Measurements from ENCODE around the gene PLXNA4. TPM values are rescaled to one million over a fixed set of nuclear protein-coding genes. Genes with fewer than 3 reads are reported as not detected.

PLXNA4 gene
- total and polyA plus RNA-seq, 11 donors = 1.8 to 22.1 (median 10.5) TPM

- H3K27me3 ChIP-seq = no peaks in the 10 kb centered on the region
- 74 to 83% (median 80%) methylated on average over 4 of the region's 4 CpGs for WGBS, 4 donors
- no peak for ATAC-seq
- H3K9me3 ChIP-seq = no peaks in the 10 kb centered on the region
- H3K36me3 ChIP-seq = no peaks in the 10 kb centered on the region
- peaks cover 0 to 44% (median 26%) of the 10 kb centered on the region in 12 donors for H3K4me1 ChIP-seq
- intact Hi-C loops (cut with DNase I) = no loop called here
- no peak overlapping the region for H3K27ac ChIP-seq
- no peak for TF ChIP-seq CTCF (IDR thresholded peaks at IDR 0.05)
- no peak for TF ChIP-seq POLR2A (IDR thresholded peaks at IDR 0.05)
- no peak for DNase-seq
- H3K4me3 ChIP-seq = no peak overlapping the region
These were observed 161.0 kb downstream of the PLXNA4 start for GRCh38 chr7:132415259-132415658.

- Histone ChIP-seq H3K27me3 (no peaks in the 10 kb centered on the region), H3K36me3 (no peaks in the 10 kb centered on the region), H3K27ac (no peak overlapping the region), H3K9me3 (no peaks in the 10 kb centered on the region), H3K4me1 (peaks cover 0 to 44% (median 25%) of the 10 kb centered on the region in 12 donors), H3K4me3 (no peak overlapping the region)
- 73 to 85% (median 80%) methylated on average over 6 of the region's 6 CpGs for WGBS, 4 donors
- no peak for ATAC-seq
- intact Hi-C loops (cut with DNase I) = no loop called here
- DNase-seq = no peak
- no peak for TF ChIP-seq POLR2A (IDR thresholded peaks at IDR 0.05)
- no peak for TF ChIP-seq CTCF (IDR thresholded peaks at IDR 0.05)
These were observed 161.4 kb downstream of the PLXNA4 start for GRCh38 chr7:132414857-132415256.

GRCh38 chr7:132412435-132412834, 163.8 kb downstream of the PLXNA4 start:
- H3K4me1 ChIP-seq = peaks cover 0 to 38% (median 15%) of the 10 kb centered on the region in 12 donors
- 65 to 72% (median 67%) methylated on average over 5 of the region's 5 CpGs for WGBS, 4 donors
- no peak for DNase-seq
- no peaks in the 10 kb centered on the region for H3K27me3 ChIP-seq
- TF ChIP-seq CTCF (IDR thresholded peaks at IDR 0.05) (no peak), POLR2A (IDR thresholded peaks at IDR 0.05) (no peak)
- ATAC-seq = no peak
- no peaks in the 10 kb centered on the region for H3K9me3 ChIP-seq
- no peak overlapping the region for H3K4me3 ChIP-seq
- no peak overlapping the region for H3K27ac ChIP-seq
- intact Hi-C loops (cut with DNase I) = no loop called here
- H3K36me3 ChIP-seq = no peaks in the 10 kb centered on the region

GRCh38 chr7:132410861-132411541, 165.3 kb downstream of the PLXNA4 start:
- Histone ChIP-seq H3K27ac (peak overlapping the region in 3 of 12 donors; percentile 18 to 61 (median 37)), H3K4me3 (no peak overlapping the region), H3K36me3 (no peaks in the 10 kb centered on the region), H3K9me3 (no peaks in the 10 kb centered on the region), H3K4me1 (peaks cover 0 to 34% (median 15%) of the 10 kb centered on the region in 12 donors), H3K27me3 (no peaks in the 10 kb centered on the region)
- WGBS, 4 donors = 46 to 63% (median 54%) methylated on average over 11 of the region's 11 CpGs
- TF ChIP-seq POLR2A (IDR thresholded peaks at IDR 0.05) = no peak
- peak in 1 of 5 donors; percentile 62 for DNase-seq
- intact Hi-C loops (cut with DNase I) = no loop called here
- ATAC-seq = peak in 3 of 4 donors; percentile 41 to 47 (median 44)
